ENCODE results near the gene ENOX1.
"Not testable (repeated sequence)": the region's sequence is repeated elsewhere in the genome, so short reads cannot be mapped to it uniquely, and the experiment has no call there.

The ENOX1 gene

DNA sequence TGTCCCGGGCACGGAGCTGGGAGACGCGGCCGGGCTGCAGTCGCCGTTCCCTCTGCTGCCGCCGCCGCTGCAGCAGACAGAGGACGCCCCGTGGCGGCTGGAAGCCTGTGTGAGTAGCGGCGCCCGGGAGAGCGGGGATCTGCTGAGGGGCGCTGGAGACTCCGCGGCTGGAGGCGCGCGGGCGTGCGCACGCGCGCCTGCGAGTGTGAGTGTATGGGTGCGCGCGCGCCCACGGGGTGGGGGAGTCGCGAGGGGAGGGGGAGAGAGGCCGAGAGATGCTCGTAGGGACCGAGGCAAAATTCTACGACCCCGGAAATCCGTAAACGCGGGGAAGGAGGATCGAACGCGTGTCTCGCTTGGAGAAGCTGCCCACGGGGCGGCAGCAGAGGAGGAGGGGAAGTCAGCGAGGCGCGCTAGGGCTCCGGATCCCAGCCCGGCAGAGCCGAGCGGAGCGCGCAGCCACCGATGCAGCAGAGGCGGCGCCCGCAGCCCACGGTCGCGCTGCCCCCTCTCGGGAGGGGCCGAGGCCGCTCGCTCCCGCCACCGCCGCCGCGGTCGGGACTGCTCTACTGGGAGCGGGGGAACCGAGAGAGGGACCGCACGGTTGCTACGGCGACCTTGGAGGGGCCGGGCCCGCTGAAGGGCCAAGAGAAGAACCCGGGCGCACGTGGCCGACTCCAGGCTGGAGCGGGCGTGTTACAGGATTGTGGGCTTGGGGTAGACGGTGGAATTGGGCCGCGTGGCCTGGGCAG, at the start of gene ENOX1:
ENOX1 (minus strand) TSS at position 207 of the 752 bp plus-strand sequence.
- DNase-seq, result peak; percentile 8

DNA sequence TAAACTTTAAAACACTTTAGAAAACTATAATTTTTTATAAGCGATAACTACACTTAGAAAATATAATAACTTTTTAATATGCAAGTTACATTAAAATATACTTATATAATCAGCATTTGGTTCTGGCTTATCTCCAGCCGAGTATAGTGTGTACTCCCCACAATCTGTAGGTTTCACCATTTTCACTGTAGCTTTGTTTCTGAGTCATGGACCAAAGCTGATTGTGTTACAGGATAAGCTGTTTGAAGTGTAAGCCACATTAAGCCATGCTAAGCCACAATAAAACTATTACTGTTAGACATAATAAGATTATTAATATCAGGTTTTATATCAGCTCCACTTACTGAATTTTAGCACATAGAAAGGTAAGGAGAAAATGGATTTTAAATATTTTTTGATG, 48.9 kb upstream of the ENOX1 start:
- DNase-seq, result no peak

DNA sequence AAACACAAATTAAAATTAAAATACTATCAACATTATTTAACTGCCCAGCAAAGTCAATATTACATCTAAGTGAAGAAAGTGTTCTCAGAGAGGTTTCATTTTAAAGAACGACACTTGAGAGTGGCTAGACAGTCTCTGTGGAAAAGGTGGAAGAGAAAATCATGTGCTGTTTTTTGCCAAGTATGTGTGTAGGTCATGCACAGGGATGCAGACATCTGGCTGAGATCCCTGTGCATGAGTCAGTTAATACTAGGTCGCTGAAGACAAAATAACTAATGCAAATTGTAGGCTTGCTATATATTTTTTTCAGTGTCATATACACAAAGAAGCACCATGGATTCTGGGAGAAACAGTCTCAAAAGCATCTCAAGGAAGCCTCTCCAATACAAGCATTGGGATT, 44.3 kb upstream of the ENOX1 start:
- DNase-seq, result no peak

DNA sequence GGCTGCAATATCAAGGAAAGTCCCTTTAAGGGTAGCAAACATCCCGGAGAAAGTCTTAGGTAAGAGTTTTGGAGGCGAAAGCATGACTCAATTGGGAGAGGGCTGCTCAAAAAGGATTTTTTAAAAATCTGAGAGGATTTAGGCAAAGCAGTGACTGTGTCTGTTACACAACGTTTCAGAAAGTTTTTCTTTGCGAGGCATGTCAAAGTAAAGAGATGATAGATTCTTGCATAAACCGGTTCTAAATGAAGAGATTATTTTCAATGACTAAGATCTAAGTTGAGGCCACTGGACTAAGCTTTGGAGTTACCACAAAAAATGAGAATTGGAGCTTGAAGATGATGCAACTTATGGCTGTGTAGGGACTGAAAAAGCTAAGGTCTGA, 43.7 kb upstream of the ENOX1 start:
- DNase-seq, result no peak

GRCh38 chr13:43824656-43825055, 37.9 kb upstream of the ENOX1 start:
- not testable (repeated sequence) for DNase-seq

GRCh38 chr13:43822969-43823368, 36.2 kb upstream of the ENOX1 start:
- no peak for DNase-seq

DNA sequence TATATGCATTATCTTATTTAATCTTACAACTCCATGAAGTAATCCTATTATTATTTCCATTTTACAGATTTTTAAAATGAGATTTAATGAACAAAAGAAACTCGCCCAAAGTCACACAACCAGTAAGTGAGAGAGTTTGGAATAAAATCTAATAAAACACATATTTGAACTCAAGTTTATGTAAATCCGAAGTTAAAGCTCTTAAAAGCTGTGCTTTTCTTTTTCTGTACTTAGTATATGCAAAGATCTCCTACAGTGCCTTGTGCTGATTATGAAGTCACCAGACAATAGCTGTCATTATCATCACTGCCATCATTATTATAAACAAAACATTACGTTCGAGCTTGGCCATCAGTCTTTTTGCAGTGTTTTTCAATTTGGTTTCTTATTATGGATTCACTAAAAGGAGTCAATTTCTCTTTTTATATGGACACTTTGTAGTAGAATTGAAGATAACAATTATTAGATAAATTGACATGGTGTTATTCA, 29.7 kb upstream of the ENOX1 start:
- DNase-seq, result no peak

GRCh38 chr13:43815204-43815603, 28.4 kb upstream of the ENOX1 start:
- no peak for DNase-seq

DNA sequence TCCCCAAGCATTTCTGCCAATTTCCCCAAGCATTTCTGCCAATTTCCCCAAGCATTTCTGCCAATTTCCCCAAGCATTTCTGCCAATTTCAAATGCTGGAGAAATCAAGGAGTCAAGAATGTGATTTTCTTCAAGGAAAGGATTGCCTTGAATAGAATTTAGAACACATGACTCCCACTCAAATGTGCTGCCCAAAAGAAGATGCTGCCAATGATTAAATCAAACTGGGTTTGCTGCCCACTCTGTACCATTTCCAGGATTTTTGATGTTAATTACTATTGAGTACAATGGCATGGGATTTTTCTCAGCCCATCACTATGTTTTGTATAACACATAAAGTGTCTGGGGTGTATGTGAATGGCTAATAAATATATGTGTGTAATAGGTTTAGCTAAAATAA, 21.9 kb upstream of the ENOX1 start:
- DNase-seq, result no peak

DNA sequence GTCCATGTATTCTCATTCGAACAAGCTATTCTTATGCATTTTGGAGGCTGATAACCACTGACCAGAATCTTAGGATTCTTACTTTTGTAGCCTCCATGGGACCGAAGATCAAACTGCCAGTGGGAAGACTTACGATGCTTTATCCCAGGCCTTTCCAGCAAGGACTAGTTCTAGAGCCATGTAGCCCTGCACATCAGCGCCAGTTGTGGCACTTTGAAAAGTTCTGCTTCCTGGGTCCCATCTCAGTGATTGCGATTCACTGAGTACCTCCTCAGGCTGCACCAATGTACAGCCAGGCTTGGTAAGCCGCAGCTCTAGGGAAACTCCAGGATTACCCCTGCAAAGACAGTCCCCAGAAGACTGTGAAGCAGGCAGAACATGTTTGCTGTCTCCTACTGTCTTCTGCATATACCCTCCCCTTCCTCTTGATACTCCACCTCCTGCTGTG, 18.9 kb upstream of the ENOX1 start:
- no peak for DNase-seq

GRCh38 chr13:43805071-43805468, 18.3 kb upstream of the ENOX1 start:
- no peak for DNase-seq

DNA sequence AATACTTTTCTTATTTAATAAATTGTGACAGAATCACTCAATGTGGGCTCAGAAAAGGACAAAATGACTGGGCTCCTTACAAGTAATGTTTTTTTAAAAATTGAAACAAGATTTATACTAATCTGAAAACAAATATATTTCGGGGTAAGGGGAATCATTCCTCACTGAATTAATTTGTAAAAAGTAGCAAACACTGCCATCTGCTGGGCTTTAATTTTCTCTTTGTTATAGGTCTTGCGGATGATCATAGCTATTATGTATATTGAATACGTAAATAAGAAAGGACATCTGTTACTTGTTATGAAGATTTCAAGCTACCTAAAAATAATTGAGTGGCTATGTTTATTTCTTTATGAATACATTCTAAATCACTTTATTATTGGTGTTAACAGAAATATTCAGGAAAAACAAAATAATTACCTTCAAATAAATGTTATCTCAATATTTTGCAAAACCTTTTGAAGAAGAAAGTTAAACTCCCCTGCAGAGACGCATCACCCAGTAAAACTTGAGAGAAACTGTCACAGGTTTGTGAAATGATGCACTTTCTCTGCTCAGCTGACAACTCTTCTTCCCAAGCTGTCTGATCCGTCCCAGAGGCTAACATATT, 17.8 kb upstream of the ENOX1 start:
- DNase-seq, result peak; percentile 56

GRCh38 chr13:43802511-43802910, 15.7 kb upstream of the ENOX1 start:
- no peak for DNase-seq

GRCh38 chr13:43800828-43801227, 14.1 kb upstream of the ENOX1 start:
- no peak for DNase-seq

DNA sequence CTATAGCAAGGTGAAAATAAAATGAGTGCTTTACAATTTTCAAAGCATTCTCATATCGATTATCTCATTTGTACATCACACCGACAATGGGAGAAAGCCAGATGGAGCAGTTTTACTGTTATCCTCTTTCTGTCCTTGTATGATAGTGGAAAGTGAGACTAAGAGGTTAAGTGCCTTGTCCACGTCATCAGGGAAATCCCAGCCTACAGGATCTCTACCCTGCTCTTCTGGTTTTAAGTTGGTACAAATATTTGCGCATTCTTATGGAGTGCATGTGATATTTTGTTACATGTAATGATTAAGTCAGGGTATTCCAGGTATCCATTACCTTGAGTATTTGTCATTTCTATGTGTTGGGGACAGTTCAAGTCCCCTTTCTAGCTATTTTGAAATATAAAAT, 12.4 kb upstream of the ENOX1 start:
- DNase-seq, result no peak

DNA sequence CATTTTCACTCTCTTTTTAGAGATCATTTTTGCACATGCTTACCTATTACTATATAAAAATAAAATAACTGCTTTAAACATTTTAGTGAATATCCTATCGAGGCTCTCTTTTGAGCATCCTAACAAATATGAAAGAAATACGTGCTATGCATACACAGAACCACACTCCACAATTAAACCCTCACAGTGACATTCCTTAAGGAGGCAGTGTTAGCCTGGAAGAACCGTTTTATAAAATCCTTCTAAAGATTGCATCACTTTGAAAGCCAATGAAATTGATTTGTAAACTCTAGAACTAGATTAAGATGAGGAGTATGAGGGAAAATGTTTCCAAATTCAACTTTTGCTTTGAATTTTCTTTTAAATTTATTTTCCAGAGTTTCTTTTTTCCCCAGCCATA, 11.1 kb upstream of the ENOX1 start:
- DNase-seq, result no peak

GRCh38 chr13:43797159-43797558, 10.4 kb upstream of the ENOX1 start:
- no peak for DNase-seq

- DNase-seq, result no peak
Observed at GRCh38 chr13:43794416-43794815, 7.6 kb upstream of the ENOX1 start.

DNA sequence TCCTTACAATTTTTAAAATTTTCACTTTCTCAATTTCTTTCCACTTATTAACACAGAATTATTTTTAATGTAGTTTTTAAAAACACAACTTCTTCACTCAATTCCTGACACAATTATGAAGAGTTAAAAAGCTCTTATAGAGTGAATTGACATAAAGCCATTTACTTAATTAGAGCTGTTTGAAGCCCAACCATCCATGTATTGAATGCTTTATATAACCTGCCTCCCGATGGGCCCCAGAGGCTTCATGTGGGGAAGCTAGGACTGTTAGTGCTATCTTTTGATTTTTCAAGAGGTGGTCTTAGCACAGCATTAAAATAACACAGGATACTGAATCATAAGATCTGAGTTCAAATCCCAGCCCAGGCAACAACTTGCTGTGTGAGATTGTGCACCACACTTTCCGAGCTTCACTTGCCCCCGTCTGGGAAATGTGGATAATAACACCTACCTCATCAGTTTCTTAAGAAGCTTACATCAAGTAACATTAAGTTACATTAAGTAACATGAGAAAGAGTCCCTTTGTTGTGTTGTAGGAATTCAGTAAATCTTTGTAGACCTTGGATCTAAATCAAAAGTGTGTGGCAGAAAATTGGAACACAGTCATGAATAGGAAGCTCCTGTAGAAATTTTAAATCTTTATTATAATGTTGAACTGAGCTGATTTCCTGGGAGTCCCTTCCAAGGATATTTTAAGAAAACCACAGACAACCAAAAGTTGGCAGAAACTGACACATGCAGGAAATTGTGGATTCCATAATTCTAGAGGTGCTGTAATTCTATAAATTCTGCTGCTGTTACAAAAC, 5.5 kb upstream of the ENOX1 start:
- no peak for DNase-seq

DNA sequence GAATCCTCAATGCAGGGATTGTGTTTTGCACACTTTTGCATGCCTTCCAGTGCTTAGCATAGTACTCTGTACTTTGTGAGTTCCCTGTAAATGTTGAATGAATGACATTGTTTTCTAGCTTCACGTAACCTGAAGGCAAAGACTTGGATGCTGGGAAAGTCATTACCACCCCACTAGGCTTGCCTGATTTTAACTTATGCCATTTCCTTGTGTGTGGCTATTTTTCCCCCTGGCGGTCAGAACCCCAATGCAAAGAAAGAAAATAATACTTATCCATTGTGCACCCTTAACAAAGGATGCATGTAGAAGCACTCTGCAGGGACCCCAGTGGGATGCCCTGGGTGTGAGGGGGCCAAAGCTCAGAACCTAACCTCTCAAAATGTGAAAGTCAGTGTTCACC, 1.2 kb upstream of the ENOX1 start:
- no peak for DNase-seq

- DNase-seq, result no peak
Observed at GRCh38 chr13:43787518-43787891, 733 bp upstream of the ENOX1 start.

DNA sequence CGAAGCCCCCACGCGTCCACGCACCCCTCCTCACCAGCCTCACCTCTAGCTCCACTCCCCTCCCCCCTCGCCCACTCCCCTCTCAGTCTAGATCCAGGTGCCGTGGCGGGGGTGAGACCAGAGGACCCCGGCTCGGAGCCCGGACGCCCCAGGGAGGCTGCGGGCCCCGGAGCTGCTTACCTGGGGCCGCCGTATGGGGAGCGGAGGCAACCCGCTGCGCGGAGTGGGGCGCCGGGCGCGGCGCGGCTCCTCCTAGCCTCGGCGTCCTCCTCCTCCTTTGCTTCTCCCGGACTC, 353 bp downstream of the ENOX1 start:
- DNase-seq, result no peak

- DNase-seq, result no peak
Observed at GRCh38 chr13:43785650-43786471, 911 bp downstream of the ENOX1 start.

All from CD4-positive, alpha-beta T cell treated with Interleukin-12 subunit alpha and Interleukin-12 subunit beta, for 1 hour (primary cell).